Measurements from ENCODE around the gene NPL. TPM values are rescaled to one million over a fixed set of nuclear protein-coding genes. Genes with fewer than 3 reads are reported as not detected.

The NPL gene
- total RNA-seq, 1 donor from 2014 or later: 9.1 TPM

- H3K27me3 Mint-ChIP-seq (ENCODE audit: low read depth): peaks cover 5% of the 10 kb centered on the region
- H3K36me3 Mint-ChIP-seq (ENCODE audit: low read depth): peaks cover 18% of the 10 kb centered on the region
- TF ChIP-seq, protein P1, sequence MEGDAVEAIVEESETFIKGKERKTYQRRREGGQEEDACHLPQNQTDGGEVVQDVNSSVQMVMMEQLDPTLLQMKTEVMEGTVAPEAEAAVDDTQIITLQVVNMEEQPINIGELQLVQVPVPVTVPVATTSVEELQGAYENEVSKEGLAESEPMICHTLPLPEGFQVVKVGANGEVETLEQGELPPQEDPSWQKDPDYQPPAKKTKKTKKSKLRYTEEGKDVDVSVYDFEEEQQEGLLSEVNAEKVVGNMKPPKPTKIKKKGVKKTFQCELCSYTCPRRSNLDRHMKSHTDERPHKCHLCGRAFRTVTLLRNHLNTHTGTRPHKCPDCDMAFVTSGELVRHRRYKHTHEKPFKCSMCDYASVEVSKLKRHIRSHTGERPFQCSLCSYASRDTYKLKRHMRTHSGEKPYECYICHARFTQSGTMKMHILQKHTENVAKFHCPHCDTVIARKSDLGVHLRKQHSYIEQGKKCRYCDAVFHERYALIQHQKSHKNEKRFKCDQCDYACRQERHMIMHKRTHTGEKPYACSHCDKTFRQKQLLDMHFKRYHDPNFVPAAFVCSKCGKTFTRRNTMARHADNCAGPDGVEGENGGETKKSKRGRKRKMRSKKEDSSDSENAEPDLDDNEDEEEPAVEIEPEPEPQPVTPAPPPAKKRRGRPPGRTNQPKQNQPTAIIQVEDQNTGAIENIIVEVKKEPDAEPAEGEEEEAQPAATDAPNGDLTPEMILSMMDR (conservative IDR thresholded peaks at IDR 0.05): peak; percentile 38
- H3K9me3 Mint-ChIP-seq: no peaks in the 10 kb centered on the region
- peak within 1 kb of the TSS; percentile 97 for H3K4me3 Mint-ChIP-seq
- H3K27ac Mint-ChIP-seq (ENCODE audit: unreplicated experiment): peak within 1 kb of the TSS; percentile 100
- H3K4me1 Mint-ChIP-seq: peaks cover 52% of the 10 kb centered on the region
- DNase-seq (ENCODE audit: low read depth, low spot score): peak; percentile 96
These were observed 49.9 kb downstream of the NPL start, which contains the start of gene DHX9 for GRCh38 chr1:182839209-182840066. TSS of gene DHX9 (plus strand) at chr1:182839347. CDS start at chr1:182842567, 3,220 bp downstream.

DNA sequence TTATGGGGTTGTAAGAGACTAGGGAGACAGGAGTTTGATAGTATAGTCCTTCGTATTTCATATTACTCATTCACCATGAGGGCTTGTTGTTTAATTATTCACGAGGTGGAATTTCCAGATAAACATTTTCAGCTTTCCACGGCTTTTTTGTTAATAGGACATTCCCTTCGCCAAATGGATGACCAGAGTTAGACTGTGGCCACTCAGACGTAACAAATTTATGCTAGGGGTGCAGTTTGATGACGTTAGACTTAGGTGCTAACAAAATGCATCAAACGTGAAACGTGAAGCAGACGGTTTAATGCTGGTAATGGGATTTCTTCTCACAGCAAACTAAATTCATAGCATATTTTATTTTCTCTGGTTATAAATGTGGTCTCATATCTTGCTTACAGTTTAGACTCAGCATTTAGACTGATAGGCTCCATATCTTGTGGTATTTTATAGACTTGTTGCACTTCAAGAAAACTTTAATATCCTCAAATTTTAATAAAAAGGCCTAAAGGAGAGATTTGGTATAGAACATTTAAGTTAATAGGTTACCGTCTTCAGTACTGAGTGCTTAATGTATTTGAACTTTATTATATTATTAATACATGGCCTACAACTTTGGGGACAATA, 51.9 kb downstream of the NPL start:
- H3K4me1 Mint-ChIP-seq: peaks cover 55% of the 10 kb centered on the region
- H3K9me3 Mint-ChIP-seq: no peaks in the 10 kb centered on the region
- H3K36me3 Mint-ChIP-seq (ENCODE audit: low read depth): peaks cover 27% of the 10 kb centered on the region
- DNase-seq (ENCODE audit: low read depth, low spot score): no peak
- TF ChIP-seq, protein P1 (conservative IDR thresholded peaks at IDR 0.05): no peak
- H3K27ac Mint-ChIP-seq (ENCODE audit: unreplicated experiment): peak overlapping the region; percentile 20
- peaks cover 5% of the 10 kb centered on the region for H3K27me3 Mint-ChIP-seq (ENCODE audit: low read depth)
- peak overlapping the region; percentile 97 for H3K4me3 Mint-ChIP-seq

DNA sequence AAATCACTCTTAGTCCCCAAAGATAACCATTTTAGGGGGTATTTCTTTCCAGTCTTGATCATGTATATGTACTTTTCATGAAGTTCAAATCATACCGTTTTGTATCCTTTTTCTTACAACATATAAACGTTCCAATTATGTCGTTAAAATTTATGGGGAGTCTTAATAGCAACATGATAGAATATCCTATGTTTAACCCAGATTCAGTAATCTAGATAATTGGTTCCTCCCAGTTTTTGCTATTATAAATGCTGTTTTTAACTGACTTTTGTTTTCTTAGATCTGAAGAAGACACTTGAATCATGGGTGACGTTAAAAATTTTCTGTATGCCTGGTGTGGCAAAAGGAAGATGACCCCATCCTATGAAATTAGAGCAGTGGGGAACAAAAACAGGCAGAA, 52.7 kb downstream of the NPL start:
- H3K4me1 Mint-ChIP-seq: peaks cover 58% of the 10 kb centered on the region
- H3K9me3 Mint-ChIP-seq: no peaks in the 10 kb centered on the region
- H3K27ac Mint-ChIP-seq (ENCODE audit: unreplicated experiment): no peak overlapping the region
- peaks cover 5% of the 10 kb centered on the region for H3K27me3 Mint-ChIP-seq (ENCODE audit: low read depth)
- DNase-seq (ENCODE audit: low read depth, low spot score): no peak
- TF ChIP-seq, protein P1 (conservative IDR thresholded peaks at IDR 0.05): no peak
- H3K4me3 Mint-ChIP-seq: peak overlapping the region; percentile 97
- H3K36me3 Mint-ChIP-seq (ENCODE audit: low read depth): peaks cover 33% of the 10 kb centered on the region

GRCh38 chr1:182845379-182845778, 55.8 kb downstream of the NPL start:
- TF ChIP-seq, protein P1 (conservative IDR thresholded peaks at IDR 0.05): no peak
- peaks cover 40% of the 10 kb centered on the region for H3K36me3 Mint-ChIP-seq (ENCODE audit: low read depth)
- DNase-seq (ENCODE audit: low read depth, low spot score): no peak
- H3K27ac Mint-ChIP-seq (ENCODE audit: unreplicated experiment): no peak overlapping the region
- H3K4me3 Mint-ChIP-seq: peak overlapping the region; percentile 57
- H3K4me1 Mint-ChIP-seq: peaks cover 56% of the 10 kb centered on the region
- no peaks in the 10 kb centered on the region for H3K27me3 Mint-ChIP-seq (ENCODE audit: low read depth)
- no peaks in the 10 kb centered on the region for H3K9me3 Mint-ChIP-seq

DNA sequence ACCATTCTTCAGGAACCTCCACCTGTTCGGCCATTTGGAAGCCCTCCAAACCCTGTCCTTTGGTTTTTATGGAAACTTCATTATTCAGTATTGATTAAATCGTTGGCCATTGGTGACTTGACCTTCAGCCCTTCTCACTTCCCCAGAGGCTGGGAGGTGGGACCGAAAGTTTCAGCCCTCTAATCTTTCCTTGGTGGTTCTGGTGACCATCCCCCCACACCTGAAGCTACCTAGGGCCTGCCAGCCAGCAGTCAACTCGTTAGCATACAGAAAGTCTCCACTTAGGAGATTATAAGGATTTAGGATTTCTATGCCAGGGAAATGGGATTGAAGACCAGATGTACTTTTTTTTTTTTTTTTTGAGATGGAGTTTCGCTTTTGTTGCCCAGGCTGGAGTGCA, 56.3 kb downstream of the NPL start:
- Mint-ChIP-seq H3K9me3 (no peaks in the 10 kb centered on the region), H3K4me3 (peak overlapping the region; percentile 15), H3K36me3 (ENCODE audit: low read depth) (peaks cover 38% of the 10 kb centered on the region), H3K27me3 (ENCODE audit: low read depth) (no peaks in the 10 kb centered on the region), H3K4me1 (peaks cover 51% of the 10 kb centered on the region), H3K27ac (ENCODE audit: unreplicated experiment) (no peak overlapping the region)
- TF ChIP-seq, protein P1 (conservative IDR thresholded peaks at IDR 0.05): no peak
- DNase-seq (ENCODE audit: low read depth, low spot score): no peak

Data from neural crest cell (in vitro differentiated cells).